DND-41 (cell line): ENCODE measurements around the gene MYH16.

Experiments used
- CTCF ChIP-seq: IDR thresholded peaks from 2 replicates; pipeline ENCODE4 v1.5.1; 2012; ENCODE audit warnings: borderline replicate concordance, low read length, moderate library complexity, mild to moderate bottlenecking; ENCODE audit not compliant: poor library complexity, severe bottlenecking; ENCODE audit errors: extremely low read depth
- EZH2 ChIP-seq: IDR thresholded peaks from 3 replicates; pipeline ENCODE4 v1.6.1; 2012; ENCODE audit warnings: borderline replicate concordance, low read depth, mild to moderate bottlenecking, moderate library complexity, low read length, inconsistent platforms; ENCODE audit not compliant: severe bottlenecking

- TF ChIP-seq EZH2 (no peak), CTCF (no peak)
Measured at GRCh38 chr7:99253369-99253768, 19.3 kb upstream of the MYH16 start.
